HG02588 (cell line): ENCODE data around the gene IL10RB.

ENCODE experiments used
- ATAC-seq: cut with Tn5 transposase; IDR thresholded peaks from one replicate; pipeline ENCODE4 v1.9.1; 2021; ENCODE audit warnings: mild to moderate bottlenecking, moderate library complexity; ENCODE audit not compliant: unreplicated experiment

Gene IL10RB

DNA sequence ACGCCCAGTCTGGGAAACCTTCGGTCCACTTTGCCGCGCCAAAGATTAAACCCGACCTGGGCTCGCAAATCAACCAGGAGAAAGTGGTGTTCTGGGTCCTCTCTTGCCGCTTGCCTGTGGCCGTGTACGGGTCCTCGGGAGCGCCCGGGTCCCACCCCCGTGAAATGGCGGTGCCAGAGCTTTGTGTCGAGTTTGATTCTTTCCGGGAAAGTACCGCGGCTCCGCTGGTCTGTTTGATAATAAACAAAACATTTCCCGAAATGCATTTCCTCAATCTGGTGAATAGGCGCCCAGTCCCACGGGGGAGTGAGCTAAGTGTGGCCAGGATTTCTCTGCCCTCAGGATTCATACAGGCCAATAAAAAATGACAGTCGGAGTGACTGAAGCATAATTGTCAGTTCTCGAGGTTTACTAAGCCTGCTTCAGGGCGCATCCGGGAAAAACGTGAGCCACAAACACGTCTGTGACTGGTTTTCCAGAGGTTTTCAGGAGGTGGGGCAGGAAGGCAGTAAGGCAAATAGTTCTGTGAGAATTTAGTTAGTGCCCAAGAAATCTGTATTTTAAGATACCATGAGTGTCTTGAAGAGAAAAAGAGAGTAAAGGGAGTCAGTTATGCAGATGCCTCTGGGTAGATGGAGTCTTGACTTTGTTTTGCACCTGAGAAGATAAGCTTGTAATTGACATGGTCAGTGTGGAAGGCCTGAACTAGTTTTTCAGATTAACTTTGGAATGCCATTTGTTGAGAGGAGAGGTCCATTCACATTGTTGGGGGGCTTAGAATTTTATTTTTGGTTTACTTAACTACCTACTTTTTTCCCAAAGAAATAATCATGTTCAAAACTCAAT is 59.3 kb downstream of the IL10RB start:
- peak; percentile 40 for ATAC-seq

DNA sequence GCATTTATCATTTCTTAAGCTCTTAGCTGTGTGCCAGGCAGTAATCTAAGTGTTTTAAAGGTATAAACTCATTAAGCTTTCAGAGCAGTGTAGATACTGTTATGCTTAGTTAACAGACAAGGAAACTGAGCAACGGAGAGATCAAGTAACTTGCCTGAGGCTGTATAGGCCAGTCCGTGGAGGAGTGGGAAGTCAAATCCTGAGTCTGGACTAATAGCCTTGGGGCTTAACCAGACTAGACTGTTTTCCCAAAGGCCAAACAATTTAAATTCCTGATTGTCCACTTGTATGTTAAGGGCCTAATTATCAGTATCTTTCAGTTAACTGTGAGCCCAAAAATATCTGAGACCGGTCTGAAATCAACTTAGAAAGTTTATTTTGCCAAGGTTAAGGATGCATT is 61.2 kb downstream of the IL10RB start:
- ATAC-seq, result no peak

DNA sequence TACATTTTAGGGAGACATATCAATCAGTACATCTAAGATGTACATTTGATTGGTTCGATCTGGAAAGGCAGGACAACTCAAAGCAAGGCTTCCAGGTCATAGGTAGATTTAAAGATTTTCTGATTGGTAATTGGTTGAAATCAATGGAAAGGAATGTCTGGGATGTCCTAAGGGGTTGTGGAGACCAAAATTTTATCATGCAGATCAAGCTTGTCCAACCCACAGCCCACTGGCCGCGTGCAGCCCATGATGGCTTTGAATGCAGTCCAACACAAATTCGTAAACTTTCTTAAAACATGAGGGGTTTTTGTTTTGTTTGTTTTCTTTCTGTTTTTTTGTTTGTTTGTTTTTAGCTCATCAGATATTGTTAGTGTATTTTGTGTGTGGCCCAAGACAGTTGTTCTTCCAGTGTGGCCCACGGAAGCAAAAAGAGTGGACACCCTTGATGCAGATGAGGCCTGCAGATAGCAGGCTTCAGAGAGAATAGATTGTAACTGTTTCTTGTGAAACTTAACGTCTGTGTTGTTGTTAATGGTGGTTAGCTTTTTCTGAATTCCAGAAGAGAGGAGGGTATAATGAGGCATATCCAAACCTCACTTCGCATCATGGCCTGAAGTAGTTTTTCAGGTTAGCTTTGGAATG is 61.7 kb downstream of the IL10RB start:
- ATAC-seq, result no peak

- ATAC-seq, result no peak
Observed at GRCh38 chr21:33330726-33331125, 64.6 kb downstream of the IL10RB start.

- ATAC-seq, result no peak
Observed at GRCh38 chr21:33332143-33332542, 66.0 kb downstream of the IL10RB start.

DNA sequence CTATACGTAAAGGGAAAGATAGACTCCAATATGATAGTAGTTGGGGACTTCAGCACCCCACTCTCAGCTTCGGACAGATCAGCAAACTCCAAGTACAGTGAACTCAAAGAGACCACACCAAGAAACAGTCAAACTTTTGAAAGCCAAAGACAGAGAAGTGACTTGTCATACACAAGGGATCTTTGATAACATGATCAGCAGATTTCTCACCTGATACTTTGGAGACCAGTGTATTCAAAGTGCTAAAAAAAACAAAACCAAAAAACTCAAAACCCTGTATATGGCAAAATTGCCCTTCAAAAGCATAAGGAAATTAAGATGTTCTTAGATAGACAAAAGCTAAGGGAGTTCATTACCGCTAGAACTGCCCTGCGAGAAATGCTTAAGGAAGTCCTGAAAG is 68.0 kb downstream of the IL10RB start:
- no peak for ATAC-seq

DNA sequence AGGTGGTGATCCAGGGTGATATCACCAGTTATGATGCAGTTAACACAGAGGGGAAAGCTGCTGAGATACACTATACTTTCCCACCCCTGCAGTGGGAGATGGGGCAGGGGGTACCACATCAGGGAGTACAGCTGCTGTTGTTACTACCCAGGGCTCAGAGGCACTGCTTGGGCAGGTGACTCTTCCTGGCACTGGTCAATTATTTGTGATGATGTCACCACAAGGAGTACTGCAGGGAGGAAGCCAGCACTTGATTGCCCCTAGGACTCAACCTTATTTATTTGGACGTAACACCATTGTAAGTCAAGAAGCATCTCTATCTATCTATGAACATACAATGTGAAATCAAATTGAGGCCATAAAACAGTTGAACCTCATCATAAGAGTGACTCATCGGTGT is 68.7 kb downstream of the IL10RB start:
- ATAC-seq, result no peak

DNA sequence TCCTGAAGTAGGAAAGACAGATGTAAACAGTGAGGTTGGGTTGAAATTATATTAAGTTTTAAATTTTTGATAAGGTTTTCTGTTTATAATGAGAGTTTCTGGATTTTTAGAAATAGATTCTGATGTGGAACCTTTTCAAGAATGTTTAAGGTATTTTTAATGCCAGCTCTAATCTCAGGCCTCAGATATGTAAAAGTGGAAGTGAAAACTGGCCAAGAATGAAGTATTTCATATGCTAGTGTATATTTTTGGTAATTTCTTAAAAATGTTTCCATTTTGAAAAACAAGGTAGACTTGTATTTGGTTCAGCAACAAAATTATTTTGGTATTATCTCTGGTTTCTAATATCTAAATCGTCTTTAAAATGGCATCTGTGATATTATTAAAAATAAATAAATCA is 73.0 kb downstream of the IL10RB start:
- ATAC-seq, result no peak

DNA sequence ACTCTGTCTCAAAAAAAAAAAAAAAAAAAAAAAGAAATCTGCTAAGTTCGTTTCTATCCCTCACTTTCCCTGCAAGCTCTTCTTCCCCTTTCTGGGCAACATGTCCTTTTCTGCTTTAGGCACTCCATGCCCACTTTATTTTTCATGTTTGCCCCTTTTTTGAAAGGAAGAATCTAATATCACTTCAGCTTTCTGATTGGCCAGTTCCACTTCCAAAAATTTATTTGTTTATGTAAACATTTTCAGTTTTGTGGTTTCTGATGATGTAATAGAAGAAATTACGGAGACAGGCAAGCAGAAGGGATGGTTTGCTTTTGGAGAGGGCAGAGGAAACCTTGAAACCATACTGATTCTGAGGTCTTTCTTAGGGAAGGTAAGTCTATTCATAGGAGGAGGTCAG is 73.8 kb downstream of the IL10RB start:
- ATAC-seq, result no peak

DNA sequence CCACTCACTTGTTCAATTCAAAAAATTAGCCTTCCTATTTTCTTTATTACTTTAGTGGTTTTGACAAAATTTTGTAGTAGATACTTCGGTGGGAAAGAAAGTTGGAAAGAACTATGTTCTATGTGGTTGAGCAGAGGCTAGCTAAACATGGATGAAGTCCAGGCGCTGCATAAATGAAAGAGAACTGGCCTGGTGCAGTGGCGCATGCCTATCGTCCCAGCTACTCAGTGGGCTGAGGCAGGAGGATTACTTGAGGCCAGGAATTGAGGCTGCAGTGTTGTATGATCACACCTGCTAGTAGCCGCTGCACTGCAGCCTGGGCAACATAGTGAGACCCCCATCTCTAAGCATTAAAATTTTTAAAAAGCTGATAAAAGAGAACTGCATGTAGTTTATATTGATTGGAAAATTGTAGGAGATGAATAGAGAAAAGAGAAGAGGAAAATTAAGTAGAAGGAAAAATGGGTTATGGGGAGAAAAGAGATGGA is 79.6 kb downstream of the IL10RB start:
- no peak for ATAC-seq
